ENCODE measurements around the gene ABHD11.

DNA sequence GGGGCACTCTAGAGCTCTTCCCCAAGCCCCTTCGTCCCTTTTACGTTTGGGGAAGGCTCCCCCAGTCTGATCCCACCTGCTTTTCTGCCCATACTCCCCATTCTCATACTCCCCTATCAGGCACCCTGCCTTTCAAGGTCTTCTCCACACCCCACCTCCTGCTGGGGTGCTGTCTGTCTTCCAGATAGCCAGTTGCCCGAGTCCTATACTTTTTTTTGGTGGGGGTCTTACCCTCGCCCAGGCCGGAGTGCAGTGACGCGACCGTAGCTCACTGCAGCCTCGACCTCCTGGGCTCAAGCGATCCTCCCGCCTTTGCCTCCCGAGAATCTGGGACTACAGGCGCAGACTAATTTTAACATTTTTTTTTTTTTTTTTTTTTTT, 775 bp upstream of the ABHD11 start:
- TF ChIP-seq EZH2 (IDR thresholded peaks at IDR 0.05; ENCODE audit: borderline replicate concordance, insufficient read depth, low read depth, low read length, poor library complexity, severe bottlenecking) = no peak
- TF ChIP-seq, protein P1, sequence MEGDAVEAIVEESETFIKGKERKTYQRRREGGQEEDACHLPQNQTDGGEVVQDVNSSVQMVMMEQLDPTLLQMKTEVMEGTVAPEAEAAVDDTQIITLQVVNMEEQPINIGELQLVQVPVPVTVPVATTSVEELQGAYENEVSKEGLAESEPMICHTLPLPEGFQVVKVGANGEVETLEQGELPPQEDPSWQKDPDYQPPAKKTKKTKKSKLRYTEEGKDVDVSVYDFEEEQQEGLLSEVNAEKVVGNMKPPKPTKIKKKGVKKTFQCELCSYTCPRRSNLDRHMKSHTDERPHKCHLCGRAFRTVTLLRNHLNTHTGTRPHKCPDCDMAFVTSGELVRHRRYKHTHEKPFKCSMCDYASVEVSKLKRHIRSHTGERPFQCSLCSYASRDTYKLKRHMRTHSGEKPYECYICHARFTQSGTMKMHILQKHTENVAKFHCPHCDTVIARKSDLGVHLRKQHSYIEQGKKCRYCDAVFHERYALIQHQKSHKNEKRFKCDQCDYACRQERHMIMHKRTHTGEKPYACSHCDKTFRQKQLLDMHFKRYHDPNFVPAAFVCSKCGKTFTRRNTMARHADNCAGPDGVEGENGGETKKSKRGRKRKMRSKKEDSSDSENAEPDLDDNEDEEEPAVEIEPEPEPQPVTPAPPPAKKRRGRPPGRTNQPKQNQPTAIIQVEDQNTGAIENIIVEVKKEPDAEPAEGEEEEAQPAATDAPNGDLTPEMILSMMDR (IDR thresholded peaks at IDR 0.05) = no peak
